ENCODE results near the gene KIAA0825.

GRCh38 chr5:94245608-94246007 is 372.8 kb downstream of the KIAA0825 start:
- TF ChIP-seq CTCF (IDR thresholded peaks at IDR 0.05; ENCODE audit: low read depth, low read length, poor library complexity, severe bottlenecking) (no peak), EZH2phosphoT487 (IDR thresholded peaks at IDR 0.05; ENCODE audit: borderline replicate concordance, low read length) (no peak)
